ENCODE data around the gene SRSF1.

Gene SRSF1

DNA sequence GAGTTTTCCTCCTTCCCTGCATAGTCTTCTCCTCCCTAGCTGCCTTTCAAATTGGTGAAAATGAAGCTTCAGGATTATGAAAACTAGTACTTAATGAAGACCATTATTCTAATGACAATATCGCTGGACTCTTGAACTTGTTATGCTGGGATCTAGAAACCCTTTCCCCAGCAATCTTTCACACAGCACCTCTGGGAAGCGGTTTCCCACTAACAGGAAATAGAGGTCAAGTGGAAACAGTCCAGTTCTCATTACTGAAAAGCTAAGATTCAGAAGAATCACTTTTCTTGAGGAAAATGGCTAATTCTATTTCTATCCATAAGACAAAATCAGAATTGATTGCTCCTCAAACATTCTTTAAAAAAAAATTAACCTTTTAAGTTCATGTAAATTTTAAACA is 17.0 kb downstream of the SRSF1 start:
- no peaks in the 10 kb centered on the region for H3K27me3 Mint-ChIP-seq (ENCODE audit: low read depth, poor library complexity)
- no peaks in the 10 kb centered on the region for H3K9me3 Mint-ChIP-seq
- TF ChIP-seq, protein P1, sequence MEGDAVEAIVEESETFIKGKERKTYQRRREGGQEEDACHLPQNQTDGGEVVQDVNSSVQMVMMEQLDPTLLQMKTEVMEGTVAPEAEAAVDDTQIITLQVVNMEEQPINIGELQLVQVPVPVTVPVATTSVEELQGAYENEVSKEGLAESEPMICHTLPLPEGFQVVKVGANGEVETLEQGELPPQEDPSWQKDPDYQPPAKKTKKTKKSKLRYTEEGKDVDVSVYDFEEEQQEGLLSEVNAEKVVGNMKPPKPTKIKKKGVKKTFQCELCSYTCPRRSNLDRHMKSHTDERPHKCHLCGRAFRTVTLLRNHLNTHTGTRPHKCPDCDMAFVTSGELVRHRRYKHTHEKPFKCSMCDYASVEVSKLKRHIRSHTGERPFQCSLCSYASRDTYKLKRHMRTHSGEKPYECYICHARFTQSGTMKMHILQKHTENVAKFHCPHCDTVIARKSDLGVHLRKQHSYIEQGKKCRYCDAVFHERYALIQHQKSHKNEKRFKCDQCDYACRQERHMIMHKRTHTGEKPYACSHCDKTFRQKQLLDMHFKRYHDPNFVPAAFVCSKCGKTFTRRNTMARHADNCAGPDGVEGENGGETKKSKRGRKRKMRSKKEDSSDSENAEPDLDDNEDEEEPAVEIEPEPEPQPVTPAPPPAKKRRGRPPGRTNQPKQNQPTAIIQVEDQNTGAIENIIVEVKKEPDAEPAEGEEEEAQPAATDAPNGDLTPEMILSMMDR (IDR thresholded peaks at IDR 0.05): no peak
- no peaks in the 10 kb centered on the region for H3K36me3 Mint-ChIP-seq (ENCODE audit: low read depth)
- H3K27ac Mint-ChIP-seq: peak overlapping the region; percentile 70
- DNase-seq: no peak
- H3K4me3 Mint-ChIP-seq: peak overlapping the region; percentile 94
- peaks cover 82% of the 10 kb centered on the region for H3K4me1 Mint-ChIP-seq

DNA sequence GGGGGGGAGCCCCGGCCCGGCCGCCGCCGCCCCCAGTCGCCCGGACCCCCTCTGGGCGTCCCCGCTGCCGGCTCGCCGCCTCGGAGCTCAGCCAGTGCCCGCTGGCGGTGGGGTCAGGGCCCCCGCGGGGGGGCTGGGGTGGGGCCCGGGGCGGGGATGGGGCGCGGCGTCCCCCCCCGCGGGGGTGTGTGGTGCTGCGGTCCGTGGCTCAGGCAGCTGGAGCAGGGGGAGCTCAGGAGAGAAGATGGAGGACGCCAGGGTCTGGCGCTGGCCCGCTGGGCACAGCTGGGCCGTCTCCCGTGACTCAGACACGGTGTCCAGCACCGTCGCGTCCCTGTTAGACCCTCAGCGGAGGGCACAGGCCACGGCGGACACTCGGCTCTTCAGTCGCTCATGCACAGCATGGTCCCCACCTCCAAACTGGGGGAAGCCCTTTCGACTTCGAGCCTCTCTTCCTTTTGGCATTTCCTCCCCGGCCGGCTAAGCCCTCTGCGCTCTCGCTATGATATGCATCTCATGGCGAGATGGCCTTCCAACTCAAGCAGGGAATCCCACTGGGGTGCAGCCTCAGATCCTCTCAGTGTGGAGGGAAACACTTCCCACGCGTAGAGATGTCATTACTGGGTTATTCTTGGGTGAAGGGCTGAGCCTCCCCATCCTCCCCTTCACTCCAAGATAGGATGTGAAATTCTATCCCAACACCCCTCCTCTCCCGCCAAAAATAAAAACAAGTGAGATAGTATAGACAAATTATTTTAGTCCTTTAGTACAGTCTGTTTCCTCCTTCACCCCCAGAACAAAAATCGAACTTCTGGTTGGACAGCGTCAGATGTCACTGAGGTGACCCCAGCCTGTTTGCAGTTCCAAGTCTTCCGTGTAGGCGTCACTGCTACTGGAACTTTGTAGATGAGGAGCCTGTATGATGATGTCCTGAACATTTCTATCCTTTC is 18.5 kb downstream of the SRSF1 start:
- Mint-ChIP-seq H3K27ac (peak overlapping the region; percentile 97), H3K9me3 (no peaks in the 10 kb centered on the region), H3K27me3 (ENCODE audit: low read depth, poor library complexity) (no peaks in the 10 kb centered on the region), H3K4me3 (peak overlapping the region; percentile 94), H3K36me3 (ENCODE audit: low read depth) (no peaks in the 10 kb centered on the region), H3K4me1 (peaks cover 82% of the 10 kb centered on the region)
- DNase-seq: no peak
- TF ChIP-seq, protein P1 (IDR thresholded peaks at IDR 0.05): no peak

DNA sequence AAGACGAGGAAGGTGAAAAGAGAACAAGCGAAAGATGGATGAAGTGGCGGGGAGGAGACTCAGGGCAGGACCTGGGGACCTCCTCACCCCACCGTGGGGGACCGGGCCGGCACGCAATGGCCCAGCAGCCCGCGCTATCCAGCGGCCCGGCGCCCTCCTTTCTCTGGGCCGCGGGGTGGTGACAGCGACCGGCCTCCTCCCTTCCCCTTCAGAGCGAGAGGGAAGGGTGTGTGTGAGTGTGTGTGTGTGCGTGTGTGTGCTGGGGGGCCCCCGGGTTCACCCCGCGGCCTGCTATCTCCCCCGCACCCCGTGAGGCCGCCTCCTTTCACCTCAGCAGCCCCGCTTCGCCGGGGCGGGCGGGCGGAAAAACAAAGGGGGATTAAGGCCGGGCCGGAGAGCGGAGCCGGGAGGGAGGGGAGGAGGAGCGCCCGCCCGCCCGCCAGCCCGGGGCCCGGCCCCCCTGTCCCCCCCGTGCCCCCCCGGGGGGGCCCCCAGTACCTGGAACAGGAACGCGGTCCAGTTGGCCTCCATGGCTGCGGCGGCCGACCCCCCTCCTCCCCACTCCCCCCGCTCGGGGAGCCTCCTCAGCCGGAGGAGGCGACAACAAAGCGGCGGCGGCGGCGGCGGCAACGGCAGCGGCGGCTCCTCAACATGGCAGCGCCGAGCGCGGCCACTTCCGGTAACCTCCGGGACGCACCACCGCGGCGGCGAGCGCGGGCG is 19.3 kb downstream of the SRSF1 start, which contains the start of gene VEZF1:
TSS of gene VEZF1 (minus strand) at position 674 of the 720 bp plus-strand sequence. CDS start at position 531, 143 bp downstream.
- peak; percentile 87 for DNase-seq
- Mint-ChIP-seq H3K4me3 (peak within 1 kb of the TSS; percentile 95), H3K27ac (peak within 1 kb of the TSS; percentile 98), H3K9me3 (no peaks in the 10 kb centered on the region), H3K27me3 (ENCODE audit: low read depth, poor library complexity) (no peaks in the 10 kb centered on the region), H3K4me1 (peaks cover 83% of the 10 kb centered on the region), H3K36me3 (ENCODE audit: low read depth) (peaks cover 3% of the 10 kb centered on the region)
- TF ChIP-seq, protein P1 (IDR thresholded peaks at IDR 0.05): no peak

DNA sequence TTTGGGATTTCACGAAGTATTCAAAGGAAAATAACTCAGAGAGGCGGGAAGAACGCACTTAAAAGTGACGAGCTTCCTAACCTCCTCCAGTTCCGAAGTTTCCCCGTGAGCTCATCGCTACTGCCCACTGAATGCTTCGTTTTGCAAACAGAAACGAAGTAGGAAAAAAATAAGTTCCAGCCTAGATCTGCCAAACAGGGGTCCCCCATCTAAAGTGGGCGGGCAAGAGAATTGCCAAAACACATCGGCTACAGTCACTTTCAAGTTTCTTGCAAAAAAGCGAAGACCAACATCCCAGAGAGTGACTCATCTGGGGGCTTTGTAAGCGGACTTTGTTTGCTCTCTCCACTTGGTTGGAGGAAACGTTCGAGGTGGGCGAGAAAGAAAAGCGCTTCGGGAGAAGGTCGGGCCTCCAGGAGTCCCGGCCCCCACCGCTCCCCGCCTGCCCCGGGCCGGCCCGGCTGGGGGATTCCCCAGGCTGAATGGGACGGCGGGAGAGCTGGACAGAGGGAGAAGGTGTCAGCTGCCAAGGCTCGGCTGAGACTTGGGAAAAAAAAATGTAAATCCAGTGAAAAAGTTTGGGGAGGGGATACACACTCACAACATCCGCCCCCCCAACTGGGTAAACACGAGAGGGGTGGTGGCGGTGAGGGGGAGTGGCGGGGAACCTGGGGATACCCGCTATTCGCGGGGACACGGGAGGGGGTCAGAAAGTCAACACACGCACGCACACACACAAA is 20.0 kb downstream of the SRSF1 start:
- peaks cover 9% of the 10 kb centered on the region for H3K36me3 Mint-ChIP-seq (ENCODE audit: low read depth)
- H3K4me1 Mint-ChIP-seq: peaks cover 83% of the 10 kb centered on the region
- H3K27ac Mint-ChIP-seq: peak overlapping the region; percentile 98
- TF ChIP-seq, protein P1 (IDR thresholded peaks at IDR 0.05): no peak
- no peaks in the 10 kb centered on the region for H3K9me3 Mint-ChIP-seq
- DNase-seq: peak; percentile 47
- H3K27me3 Mint-ChIP-seq (ENCODE audit: low read depth, poor library complexity): no peaks in the 10 kb centered on the region
- peak overlapping the region; percentile 95 for H3K4me3 Mint-ChIP-seq

DNA sequence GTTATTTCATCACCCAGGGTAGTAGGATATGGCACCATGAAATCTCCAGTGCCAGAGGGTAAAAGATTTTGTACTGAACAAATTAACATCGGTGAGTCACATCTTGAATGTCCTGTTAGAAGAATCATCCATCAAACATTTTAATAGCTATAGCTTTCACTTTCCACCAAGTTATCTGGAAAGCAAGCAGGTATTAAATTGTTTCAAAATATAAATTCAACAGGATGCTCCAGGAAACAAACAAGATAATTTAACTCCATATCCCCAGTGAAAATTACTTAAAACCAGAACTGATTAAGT is 21.4 kb downstream of the SRSF1 start:
- no peaks in the 10 kb centered on the region for H3K9me3 Mint-ChIP-seq
- H3K36me3 Mint-ChIP-seq (ENCODE audit: low read depth): peaks cover 20% of the 10 kb centered on the region
- peaks cover 83% of the 10 kb centered on the region for H3K4me1 Mint-ChIP-seq
- peak overlapping the region; percentile 95 for H3K4me3 Mint-ChIP-seq
- H3K27me3 Mint-ChIP-seq (ENCODE audit: low read depth, poor library complexity): no peaks in the 10 kb centered on the region
- DNase-seq: no peak
- TF ChIP-seq, protein P1 (IDR thresholded peaks at IDR 0.05): no peak
- H3K27ac Mint-ChIP-seq: peak overlapping the region; percentile 29
